LNCAP (cell line): Measurements from ENCODE around the gene IRF4.

ENCODE experiments used
- CTCF ChIP-seq: fragments of 450-650 bp; IDR thresholded peaks from 2 replicates; pipeline ENCODE4 v1.5.1; 2017; ENCODE audit warnings: mild to moderate bottlenecking

IRF4 gene

GRCh38 chr6:360349-360748 lies 31.2 kb upstream of the IRF4 start:
- no peak for TF ChIP-seq CTCF

GRCh38 chr6:360764-361373 lies 30.7 kb upstream of the IRF4 start:
- TF ChIP-seq CTCF: no peak

GRCh38 chr6:361411-362132 lies 30.0 kb upstream of the IRF4 start:
- TF ChIP-seq CTCF: no peak

- no peak for TF ChIP-seq CTCF
These were observed 29.2 kb upstream of the IRF4 start for GRCh38 chr6:362231-362923.

- no peak for TF ChIP-seq CTCF
These were observed 28.7 kb upstream of the IRF4 start for GRCh38 chr6:362924-363249.

- no peak for TF ChIP-seq CTCF
These were observed 28.3 kb upstream of the IRF4 start for GRCh38 chr6:363291-363690.

- no peak for TF ChIP-seq CTCF
These were observed 27.6 kb upstream of the IRF4 start for GRCh38 chr6:363909-364308.
